Hair follicle dermal papilla cell (primary cell): ENCODE results near the gene PSMD7. TPM values are rescaled to one million over a fixed set of nuclear protein-coding genes. Genes with fewer than 3 reads are reported as not detected.

ENCODE experiments used
- total RNA-seq: library from RNA; depleted of rRNA; stranded (reverse); fragments of >200 nt; gene quantifications from 2 replicates; pipeline ENCODE4 v1.2.3, GENCODE V29; 2012

The PSMD7 gene
- total RNA-seq: 53.2 and 61.7 TPM in 2 replicates

DNA sequence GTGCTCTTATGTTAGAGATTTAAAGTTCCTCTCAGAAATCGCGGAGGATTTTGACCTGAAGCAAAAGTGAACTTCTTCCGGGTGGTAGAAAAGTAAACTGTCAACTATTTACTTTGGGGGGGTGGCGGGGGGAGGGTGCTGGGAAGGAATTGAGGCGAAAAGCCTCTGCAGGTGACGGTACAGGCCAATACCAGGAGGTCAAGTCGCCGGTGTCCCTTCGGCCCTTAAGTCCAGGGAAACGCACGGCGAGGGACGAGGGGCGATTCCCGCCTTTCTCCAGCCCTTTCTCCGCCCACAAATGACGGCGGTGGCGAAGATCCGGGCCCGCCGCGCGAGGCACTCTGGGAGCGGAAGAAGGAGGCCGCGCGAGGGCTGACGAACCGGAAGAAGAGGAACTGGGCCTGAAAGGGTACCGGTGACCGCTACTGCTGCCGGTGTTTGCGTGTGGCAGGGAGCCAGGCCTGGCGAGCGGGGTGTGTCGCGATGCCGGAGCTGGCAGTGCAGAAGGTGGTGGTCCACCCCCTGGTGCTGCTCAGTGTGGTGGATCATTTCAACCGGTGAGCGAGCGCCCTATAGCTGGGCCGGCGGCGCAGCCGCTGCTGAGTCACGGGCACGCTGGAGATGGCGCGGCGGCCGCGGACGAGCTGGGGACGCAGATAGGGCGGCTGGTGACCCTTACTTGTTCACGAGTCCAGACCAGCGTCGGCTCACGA lies at the start of gene PSMD7:
TSS of gene PSMD7 (plus strand) at position 383 of the 713 bp plus-strand sequence. CDS start at position 484, 101 bp downstream.

Other genes with a start within 250 kb of the PSMD7 start
- 1.1 and 1.2 TPM in 2 replicates for gene NPIPB15, start 79.5 kb downstream of the PSMD7 start, total RNA-seq
- gene CLEC18B, start 124.7 kb downstream of the PSMD7 start, total RNA-seq: 0.16 TPM in 1 of 2 replicates, not detected in the other